Amniotic stem cell (primary cell): ENCODE results near the gene USP22.

Source experiments
- DNase-seq: peaks from one replicate; lab custom pipeline; 2025; lab: John Stamatoyannopoulos, UW

USP22 gene

GRCh38 chr17:21019976-21020586 lies 22.7 kb downstream of the USP22 start:
- DNase-seq = no peak

GRCh38 chr17:21018894-21019293 lies 23.9 kb downstream of the USP22 start:
- DNase-seq = no peak

- no peak for DNase-seq
Observed at GRCh38 chr17:21017861-21018260, 24.9 kb downstream of the USP22 start.

- DNase-seq = no peak
Observed at GRCh38 chr17:21017256-21017655, 25.6 kb downstream of the USP22 start.

- no peak for DNase-seq
Observed at GRCh38 chr17:21016826-21017225, 26.0 kb downstream of the USP22 start.

GRCh38 chr17:21015564-21015963 lies 27.2 kb downstream of the USP22 start:
- DNase-seq = no peak

- DNase-seq = no peak
Observed at GRCh38 chr17:21014498-21014897, 28.3 kb downstream of the USP22 start.

- DNase-seq = no peak
Observed at GRCh38 chr17:21013983-21014382, 28.8 kb downstream of the USP22 start.

- no peak for DNase-seq
Observed at GRCh38 chr17:21012736-21013135, 30.1 kb downstream of the USP22 start.

GRCh38 chr17:21010705-21011596 lies 31.9 kb downstream of the USP22 start:
- DNase-seq = no peak

GRCh38 chr17:21008992-21009671 lies 33.7 kb downstream of the USP22 start:
- no peak for DNase-seq

- no peak for DNase-seq
Observed at GRCh38 chr17:21008160-21008915, 34.5 kb downstream of the USP22 start.

GRCh38 chr17:21007646-21008045 lies 35.2 kb downstream of the USP22 start:
- no peak for DNase-seq

- DNase-seq = no peak
Observed at GRCh38 chr17:21005803-21006202, 37.0 kb downstream of the USP22 start.

- no peak for DNase-seq
Observed at GRCh38 chr17:21005367-21005766, 37.4 kb downstream of the USP22 start.

- DNase-seq = no peak
Observed at GRCh38 chr17:21004016-21004930, 38.5 kb downstream of the USP22 start.

GRCh38 chr17:21003007-21003621 lies 39.7 kb downstream of the USP22 start:
- no peak for DNase-seq

- no peak for DNase-seq
Observed at GRCh38 chr17:21002309-21003006, 40.4 kb downstream of the USP22 start.

GRCh38 chr17:21001813-21002221 lies 41.0 kb downstream of the USP22 start:
- DNase-seq = no peak
